DOHH2 (cell line): ENCODE measurements around the gene C1orf226.

Experiments
- CTCF ChIP-seq: fragments of 200-600 bp; sonication (generic); IDR thresholded peaks from one replicate; pipeline ENCODE4 v1.5.1; 2014; ENCODE audit warnings: antibody characterized with exemption, mild to moderate bottlenecking, low read depth, low read length; ENCODE audit not compliant: poor library complexity, severe bottlenecking
- EZH2phosphoT487 ChIP-seq: fragments of 200-600 bp; sonication (generic); IDR thresholded peaks from 2 replicates; pipeline ENCODE4 v1.6.1; 2017; ENCODE audit warnings: borderline replicate concordance, mild to moderate bottlenecking, antibody characterized with exemption, low read length, moderate library complexity, mixed read lengths

GRCh38 chr1:162342452-162342983 lies 39.0 kb upstream of the C1orf226 start:
- TF ChIP-seq CTCF (no peak), EZH2phosphoT487 (no peak)
